NCI-H2196 treated with DMSO at 0.1 percent for 48 hours (cell line): Measurements from ENCODE around the gene NLGN4Y.
"Not testable (repeated sequence)": the region's sequence is repeated elsewhere in the genome, so short reads cannot be mapped to it uniquely, and the experiment has no call there.

Experiments
- DNase-seq: peaks from one replicate; lab custom pipeline; 2025; ENCODE audit not compliant: unreplicated experiment; lab: John Stamatoyannopoulos, UW

NLGN4Y gene

GRCh38 chrY:14834103-14835060 is 310.1 kb downstream of the NLGN4Y start:
- no peak for DNase-seq

GRCh38 chrY:14837466-14837865 is 313.1 kb downstream of the NLGN4Y start:
- no peak for DNase-seq

- no peak for DNase-seq
Measured at GRCh38 chrY:14850734-14851133, 326.4 kb downstream of the NLGN4Y start.

GRCh38 chrY:14860448-14860847 is 336.1 kb downstream of the NLGN4Y start:
- DNase-seq, result no peak

- DNase-seq, result not testable (repeated sequence)
Measured at GRCh38 chrY:14861033-14861432, 336.7 kb downstream of the NLGN4Y start.

- no peak for DNase-seq
Measured at GRCh38 chrY:14871971-14872370, 347.6 kb downstream of the NLGN4Y start.
